ENCODE results near the gene SH3TC1.

The SH3TC1 gene

GRCh38 chr4:8233672-8234484 lies 34.8 kb downstream of the SH3TC1 start:
- no peak for DNase-seq

- no peak for DNase-seq
Measured at GRCh38 chr4:8234715-8235114, 35.6 kb downstream of the SH3TC1 start.

GRCh38 chr4:8235224-8235623 lies 36.1 kb downstream of the SH3TC1 start:
- no peak for DNase-seq

- no peak for DNase-seq
Measured at GRCh38 chr4:8235686-8236085, 36.6 kb downstream of the SH3TC1 start.

GRCh38 chr4:8236106-8236919 lies 37.2 kb downstream of the SH3TC1 start:
- DNase-seq, result no peak

- DNase-seq, result no peak
Measured at GRCh38 chr4:8236920-8237195, 37.8 kb downstream of the SH3TC1 start.

GRCh38 chr4:8237256-8237989 lies 38.3 kb downstream of the SH3TC1 start:
- no peak for DNase-seq

GRCh38 chr4:8238036-8238511 lies 39.0 kb downstream of the SH3TC1 start:
- DNase-seq, result no peak

- DNase-seq, result no peak
Measured at GRCh38 chr4:8238515-8239053, 39.5 kb downstream of the SH3TC1 start.

- no peak for DNase-seq
Measured at GRCh38 chr4:8239226-8239625, 40.1 kb downstream of the SH3TC1 start.

- DNase-seq, result no peak
Measured at GRCh38 chr4:8239661-8240060, 40.6 kb downstream of the SH3TC1 start.

- DNase-seq, result no peak
Measured at GRCh38 chr4:8240211-8241041, 41.3 kb downstream of the SH3TC1 start.

GRCh38 chr4:8241211-8241779 lies 42.2 kb downstream of the SH3TC1 start:
- DNase-seq, result no peak

- peak; percentile 11 for DNase-seq
Measured at GRCh38 chr4:8241895-8242696, 43.0 kb downstream of the SH3TC1 start.

GRCh38 chr4:8242782-8243560 lies 43.9 kb downstream of the SH3TC1 start:
- no peak for DNase-seq

- DNase-seq, result no peak
Measured at GRCh38 chr4:8244001-8244757, 45.1 kb downstream of the SH3TC1 start.

- DNase-seq, result no peak
Measured at GRCh38 chr4:8244931-8245460, 45.9 kb downstream of the SH3TC1 start.

- peak; percentile 8 for DNase-seq
Measured at GRCh38 chr4:8245884-8246833, 47.1 kb downstream of the SH3TC1 start.

Data from GF-D8 (cell line).